Colonic mucosa (tissue), 4 donors: ENCODE measurements around the gene RDM1. TPM values are rescaled to one million over a fixed set of nuclear protein-coding genes. Genes with fewer than 3 reads are reported as not detected.

Experiments
- DNase-seq: peaks from one replicate; pipeline ENCODE4 v3.0.0-alpha.2; 2020
- H3K27ac ChIP-seq: fragments of 200-600 bp; one replicate; pipeline ENCODE4 v1.8.0; 2021
- H3K27me3 ChIP-seq: fragments of 200-600 bp; one replicate; pipeline ENCODE4 v1.8.0; 2021
- H3K36me3 ChIP-seq: fragments of 200-600 bp; one replicate; pipeline ENCODE4 v1.8.0; 2021
- H3K4me1 ChIP-seq: fragments of 200-600 bp; one replicate; pipeline ENCODE4 v1.8.0; 2021; ENCODE audit warnings: mild to moderate bottlenecking
- H3K4me3 ChIP-seq: fragments of 200-600 bp; one replicate; pipeline ENCODE4 v1.8.0; 2021
- H3K9ac ChIP-seq, 2 donors: one replicate each; pipeline ENCODE4 v1.7.0; 2013; ENCODE audit warnings: control low read depth in 2 of 2, low read depth in 2 of 2, low read length in 2 of 2
- H3K9me3 ChIP-seq: fragments of 200-600 bp; one replicate; pipeline ENCODE4 v1.8.0; 2021
- CTCF ChIP-seq: fragments of 200-600 bp; IDR thresholded peaks from one replicate; pipeline ENCODE4 v1.8.0; 2022; ENCODE audit warnings: antibody characterized with exemption, mild to moderate bottlenecking
- intact Hi-C: fragments of 100-400 bp; cut with DNase I; formaldehyde crosslinking; loops from one replicate; pipeline ENCODE4 v1.14.1; 2022
- total RNA-seq, 2 donors: library from RNA; stranded (reverse); fragmentation: NEBNext Ultra II Directional in 1 of 2; extraction: Animal tissue kit (Norgen Biotek cat#: 25700) in 1 of 2; gene quantifications; one replicate each; pipeline ENCODE4 v1.2.1, GENCODE V29; 2021
- donor health status: healthy.
- donor health status: DM: no; HTN: no; CAD: no.
- donor health status: DM: no; HTN: no; CAD: no.

RDM1 gene
- total RNA-seq, 2 donors from 2014 or later, result 0.66 to 7.8 TPM

- no peaks in the 10 kb centered on the region for H3K9me3 ChIP-seq
- TF ChIP-seq CTCF, result no peak
- H3K4me1 ChIP-seq, result no peaks in the 10 kb centered on the region
- no peak overlapping the region for H3K9ac ChIP-seq
- DNase-seq, result no peak
- no peaks in the 10 kb centered on the region for H3K27me3 ChIP-seq
- H3K27ac ChIP-seq, result no peak overlapping the region
- H3K4me3 ChIP-seq, result no peak overlapping the region
- intact Hi-C loops, result no loop called here
- H3K36me3 ChIP-seq, result no peaks in the 10 kb centered on the region
These were observed 1.3 kb upstream of the RDM1 start for GRCh38 chr17:35931794-35932425.

GRCh38 chr17:35927714-35928113 lies 2.9 kb downstream of the RDM1 start:
- DNase-seq, result no peak
- Histone ChIP-seq H3K9me3 (no peaks in the 10 kb centered on the region), H3K4me3 (no peak overlapping the region), H3K9ac (no peak overlapping the region), H3K27me3 (no peaks in the 10 kb centered on the region), H3K27ac (no peak overlapping the region), H3K36me3 (no peaks in the 10 kb centered on the region), H3K4me1 (no peaks in the 10 kb centered on the region)
- intact Hi-C loops, result no loop called here
- TF ChIP-seq CTCF, result no peak

- no peak overlapping the region for H3K27ac ChIP-seq
- TF ChIP-seq CTCF, result no peak
- no peak overlapping the region for H3K9ac ChIP-seq
- intact Hi-C loops, result no loop called here
- no peaks in the 10 kb centered on the region for H3K9me3 ChIP-seq
- no peaks in the 10 kb centered on the region for H3K4me1 ChIP-seq
- H3K4me3 ChIP-seq, result no peak overlapping the region
- no peaks in the 10 kb centered on the region for H3K27me3 ChIP-seq
- no peaks in the 10 kb centered on the region for H3K36me3 ChIP-seq
- DNase-seq, result no peak
These were observed 6.9 kb downstream of the RDM1 start for GRCh38 chr17:35923609-35924114.

- DNase-seq, result no peak
- no peaks in the 10 kb centered on the region for H3K36me3 ChIP-seq
- no peak overlapping the region for H3K27ac ChIP-seq
- H3K9ac ChIP-seq, result no peak overlapping the region
- no peak for TF ChIP-seq CTCF
- no peak overlapping the region for H3K4me3 ChIP-seq
- no peaks in the 10 kb centered on the region for H3K27me3 ChIP-seq
- H3K9me3 ChIP-seq, result no peaks in the 10 kb centered on the region
- H3K4me1 ChIP-seq, result no peaks in the 10 kb centered on the region
- intact Hi-C loops, result no loop called here
These were observed 10.3 kb downstream of the RDM1 start for GRCh38 chr17:35920229-35920628.

GRCh38 chr17:35918665-35919064 lies 11.9 kb downstream of the RDM1 start:
- intact Hi-C loops, result no loop called here
- no peak overlapping the region for H3K27ac ChIP-seq
- H3K27me3 ChIP-seq, result no peaks in the 10 kb centered on the region
- no peak for DNase-seq
- no peak overlapping the region for H3K9ac ChIP-seq
- no peaks in the 10 kb centered on the region for H3K9me3 ChIP-seq
- H3K36me3 ChIP-seq, result no peaks in the 10 kb centered on the region
- no peak overlapping the region for H3K4me3 ChIP-seq
- TF ChIP-seq CTCF, result no peak
- H3K4me1 ChIP-seq, result no peaks in the 10 kb centered on the region
